ENCODE measurements around the gene PMS1.

DNA sequence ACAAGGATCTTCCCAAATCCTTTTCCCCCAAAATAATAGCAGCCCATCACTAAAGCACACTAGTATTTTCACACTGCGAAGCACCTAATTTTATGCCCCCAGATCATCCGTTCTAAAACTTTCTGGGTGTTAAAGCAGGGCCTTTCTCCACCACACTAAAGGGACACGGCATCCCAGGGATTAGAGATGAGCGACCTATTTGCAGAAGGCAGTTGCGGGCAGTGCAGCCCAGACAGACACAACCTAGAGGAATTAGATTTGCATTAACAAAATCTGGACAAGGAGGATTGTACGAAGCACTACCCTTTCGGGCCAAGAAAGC, 22.1 kb upstream of the PMS1 start:
- TF ChIP-seq POLR2A (IDR thresholded peaks at IDR 0.05; ENCODE audit: low read depth, low read length) (no peak), TAF1 (IDR thresholded peaks at IDR 0.05; ENCODE audit: borderline replicate concordance, low read depth, low read length) (no peak)
